Skeletal muscle tissue (tissue), 4 donors: ENCODE measurements around the gene XRCC3. TPM values are rescaled to one million over a fixed set of nuclear protein-coding genes. Genes with fewer than 3 reads are reported as not detected.

ENCODE experiments used
- H3K27ac ChIP-seq: one replicate; pipeline ENCODE4 v1.7.0; 2013; ENCODE audit warnings: mild to moderate bottlenecking, low read depth, low read length, inconsistent platforms
- H3K27me3 ChIP-seq, 3 donors: one replicate each; pipeline ENCODE4 v1.7.0; 2013; ENCODE audit warnings: low read length in 3 of 3; ENCODE audit not compliant: control insufficient read depth in 3 of 3, insufficient read depth in 3 of 3
- H3K36me3 ChIP-seq, 3 donors: one replicate each; pipeline ENCODE4 v1.7.0; 2013; ENCODE audit warnings: low read length in 3 of 3; ENCODE audit not compliant: control insufficient read depth in 3 of 3, insufficient read depth in 3 of 3
- H3K4me1 ChIP-seq, 3 donors: one replicate each; pipeline ENCODE4 v1.7.0; 2013; ENCODE audit warnings: low read length in 3 of 3, mild to moderate bottlenecking in 3 of 3; ENCODE audit not compliant: control insufficient read depth in 3 of 3, insufficient read depth in 3 of 3
- H3K4me3 ChIP-seq, 3 donors: one replicate each; pipeline ENCODE4 v1.7.0; 2013; ENCODE audit warnings: low read length in 3 of 3
- H3K9ac ChIP-seq, 3 donors: one replicate each; pipeline ENCODE4 v1.7.0; 2013; ENCODE audit warnings: low read length in 3 of 3, mild to moderate bottlenecking in 3 of 3, moderate library complexity in 2 of 3, low read depth in 1 of 3
- H3K9me3 ChIP-seq, 3 donors: one replicate each; pipeline ENCODE4 v1.7.0; 2013; ENCODE audit warnings: low read length in 3 of 3; ENCODE audit not compliant: control insufficient read depth in 3 of 3
- total RNA-seq: library from RNA; depleted of rRNA; stranded (reverse); fragments of >200 nt; gene quantifications from one replicate; pipeline ENCODE4 v1.2.3, GENCODE V29; 2014
- donor health status: Osteomylitis.

Gene XRCC3
- total RNA-seq, 1 donor from 2014 or later, result 2.1 TPM

DNA sequence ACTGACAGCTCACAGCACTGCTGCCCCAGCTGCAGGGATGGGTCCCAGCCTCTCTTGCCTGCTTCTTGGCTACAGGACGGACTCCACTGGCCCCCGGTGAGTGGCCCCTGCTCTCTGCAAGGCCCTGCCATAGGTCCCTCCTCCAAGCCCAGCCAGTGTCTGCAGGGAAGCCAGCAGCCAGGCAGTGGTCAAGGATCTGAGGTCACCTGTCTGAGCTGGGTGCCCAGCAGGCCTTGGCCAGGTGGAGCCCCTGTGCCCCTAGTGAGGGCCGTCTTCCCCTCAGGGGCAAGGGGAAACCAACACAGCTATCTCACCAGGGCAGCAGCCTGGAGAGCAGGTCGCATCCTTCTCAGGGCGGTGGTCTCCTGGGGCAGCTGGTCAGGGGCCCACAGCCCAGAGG is 13.2 kb downstream of the XRCC3 start:
- H3K9me3 ChIP-seq, result no peaks in the 10 kb centered on the region
- H3K27me3 ChIP-seq, result no peaks in the 10 kb centered on the region
- no peak overlapping the region for H3K27ac ChIP-seq
- H3K36me3 ChIP-seq, result peaks cover 17 to 32% (median 30%) of the 10 kb centered on the region in 3 donors
- peaks cover 42 to 68% (median 58%) of the 10 kb centered on the region in 3 donors for H3K4me1 ChIP-seq
- H3K4me3 ChIP-seq, result no peak overlapping the region
- H3K9ac ChIP-seq, result no peak overlapping the region

DNA sequence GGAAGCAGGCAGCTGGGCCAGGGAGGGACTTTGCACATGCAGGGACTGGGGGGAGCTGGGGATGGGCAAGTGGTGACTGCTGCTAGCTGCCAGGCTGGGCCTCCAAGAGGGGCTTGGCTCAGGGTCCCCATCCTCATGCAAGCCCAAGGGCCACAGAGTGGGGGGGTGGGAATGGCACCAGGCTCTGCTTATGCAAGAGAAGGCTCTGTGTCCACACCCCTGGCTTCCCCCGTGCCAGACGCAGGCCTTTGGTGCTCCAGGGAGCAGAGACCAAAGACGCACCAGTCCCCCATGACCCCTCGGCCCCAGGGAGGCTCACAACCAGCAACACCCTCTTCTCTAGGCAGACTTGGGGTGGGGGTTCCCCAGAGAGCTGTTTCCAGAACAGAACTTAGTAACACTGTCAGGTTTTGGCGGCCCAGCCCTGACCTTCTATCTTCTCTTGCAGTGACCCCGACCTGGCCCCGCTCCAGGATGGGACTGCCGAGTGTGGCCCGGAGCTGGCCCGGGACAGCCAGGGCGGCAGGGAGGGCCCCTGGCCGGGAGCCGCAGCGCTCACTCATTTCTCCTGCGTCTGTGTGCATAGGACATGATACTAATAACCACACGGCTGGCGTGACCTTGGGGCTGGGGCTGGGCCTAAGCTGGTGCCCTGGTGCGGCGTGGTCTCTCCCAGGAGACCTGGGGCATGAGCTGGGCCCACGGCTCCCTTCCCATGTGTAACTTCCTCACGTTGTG is 14.3 kb downstream of the XRCC3 start:
- H3K36me3 ChIP-seq, result peaks cover 17 to 32% (median 26%) of the 10 kb centered on the region in 3 donors
- H3K27me3 ChIP-seq, result no peaks in the 10 kb centered on the region
- H3K9ac ChIP-seq, result peak overlapping the region in 2 of 3 donors; percentile 51 to 74
- H3K27ac ChIP-seq, result peak overlapping the region; percentile 67
- peaks cover 53 to 74% (median 70%) of the 10 kb centered on the region in 3 donors for H3K4me1 ChIP-seq
- H3K9me3 ChIP-seq, result no peaks in the 10 kb centered on the region
- peak overlapping the region in 1 of 3 donors; percentile 41 for H3K4me3 ChIP-seq

DNA sequence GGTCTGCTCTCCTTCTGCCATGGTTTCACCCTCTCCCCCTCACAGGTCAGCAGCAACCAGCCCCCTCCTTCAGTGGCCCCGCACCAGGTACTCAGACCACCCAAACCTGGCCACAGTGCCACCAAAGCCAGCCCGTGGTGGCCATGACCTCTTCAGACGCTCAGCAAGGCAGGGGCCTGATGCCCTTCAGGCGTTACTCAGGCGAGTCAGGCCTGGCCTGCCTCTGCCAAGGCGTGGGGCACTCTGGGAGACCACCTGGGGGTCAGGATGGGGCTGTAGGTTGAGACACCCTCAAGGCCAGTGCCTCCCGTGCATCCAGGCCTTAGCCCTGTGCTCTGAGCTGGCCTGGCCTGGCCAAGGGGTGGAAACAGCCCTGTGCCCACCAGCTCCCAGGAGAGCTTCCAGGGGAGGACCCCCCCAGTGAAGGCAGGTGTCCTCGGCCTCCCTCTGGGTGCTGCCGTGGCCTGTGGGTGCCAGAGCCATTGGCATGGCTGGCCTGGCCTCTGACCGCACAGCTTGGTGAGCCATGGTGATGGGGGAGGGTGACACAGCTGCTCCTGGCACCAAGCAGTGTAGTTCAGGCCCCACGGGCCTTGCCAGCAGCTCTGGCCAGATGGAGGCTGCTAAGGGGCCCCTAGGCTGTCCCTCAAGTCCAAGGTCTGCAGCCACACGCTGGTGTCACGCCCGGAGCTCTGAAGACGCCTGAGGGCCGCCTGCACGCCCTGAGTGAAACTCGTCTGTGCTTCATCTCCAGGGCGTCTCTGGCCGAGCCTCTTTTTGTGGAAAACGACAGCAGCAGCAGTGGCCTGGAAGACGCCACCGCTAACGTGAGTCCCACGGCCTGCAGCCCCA is 15.1 kb downstream of the XRCC3 start:
- peaks cover 59 to 76% (median 75%) of the 10 kb centered on the region in 3 donors for H3K4me1 ChIP-seq
- peak overlapping the region in 1 of 3 donors; percentile 41 for H3K4me3 ChIP-seq
- peaks cover 17 to 31% (median 23%) of the 10 kb centered on the region in 3 donors for H3K36me3 ChIP-seq
- peak overlapping the region; percentile 16 to 74 (median 61) for H3K9ac ChIP-seq
- H3K27me3 ChIP-seq, result no peaks in the 10 kb centered on the region
- H3K27ac ChIP-seq, result peak overlapping the region; percentile 67
- H3K9me3 ChIP-seq, result no peaks in the 10 kb centered on the region

- peak overlapping the region; percentile 67 for H3K27ac ChIP-seq
- peak overlapping the region in 1 of 3 donors; percentile 16 for H3K9ac ChIP-seq
- H3K9me3 ChIP-seq, result no peaks in the 10 kb centered on the region
- peaks cover 59 to 82% (median 77%) of the 10 kb centered on the region in 3 donors for H3K4me1 ChIP-seq
- H3K4me3 ChIP-seq, result no peak overlapping the region
- peaks cover 21 to 33% (median 29%) of the 10 kb centered on the region in 3 donors for H3K36me3 ChIP-seq
- no peaks in the 10 kb centered on the region for H3K27me3 ChIP-seq
Observed at GRCh38 chr14:103699261-103699661, 16.0 kb downstream of the XRCC3 start.

DNA sequence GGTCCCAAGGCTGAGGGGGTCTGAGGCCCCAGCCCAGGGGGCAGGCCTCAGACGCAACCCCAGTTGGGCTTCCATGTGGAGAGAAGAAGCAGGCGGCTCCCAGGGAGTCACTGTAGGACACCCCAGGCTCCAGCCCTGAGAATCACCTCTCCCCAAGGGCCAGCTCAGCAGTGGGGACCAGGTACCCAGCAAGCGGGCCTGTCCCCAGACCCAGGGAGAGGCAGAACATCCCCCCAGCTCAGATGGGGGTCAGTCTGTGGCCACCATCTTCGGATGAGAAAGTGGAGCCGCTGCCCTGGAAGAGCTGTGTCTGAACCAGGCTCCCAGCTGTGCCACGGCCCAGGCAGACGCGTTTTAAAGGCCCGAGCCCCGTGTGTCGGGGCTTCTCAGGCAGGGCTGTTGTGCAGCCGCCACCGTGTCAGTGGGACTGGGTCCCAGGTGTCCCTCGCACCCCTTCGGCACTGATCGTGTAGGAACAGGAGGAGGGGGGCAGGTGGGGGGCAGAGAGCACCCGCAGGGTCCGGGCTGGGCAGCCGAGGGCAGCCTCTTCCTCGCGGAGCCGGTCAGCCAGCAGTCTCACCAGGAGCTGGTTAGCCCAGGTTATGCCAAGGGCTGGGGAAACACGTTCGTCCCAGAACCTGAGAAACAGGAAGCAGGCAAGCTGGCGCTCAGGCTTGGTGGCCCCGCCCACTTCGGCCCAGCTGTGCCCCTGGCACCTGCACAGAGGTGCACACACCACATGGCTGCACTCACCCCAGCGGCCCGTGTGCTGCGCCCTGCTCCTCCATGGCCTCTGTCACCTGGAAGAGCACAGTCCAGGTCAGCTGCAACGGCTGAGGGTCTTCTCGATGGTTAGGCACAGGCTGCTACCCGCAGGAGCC is 16.6 kb downstream of the XRCC3 start:
- peak overlapping the region in 1 of 3 donors; percentile 16 for H3K9ac ChIP-seq
- H3K4me1 ChIP-seq, result peaks cover 62 to 87% (median 73%) of the 10 kb centered on the region in 3 donors
- H3K27ac ChIP-seq, result no peak overlapping the region
- H3K9me3 ChIP-seq, result no peaks in the 10 kb centered on the region
- H3K4me3 ChIP-seq, result no peak overlapping the region
- no peaks in the 10 kb centered on the region for H3K27me3 ChIP-seq
- H3K36me3 ChIP-seq, result peaks cover 20 to 34% (median 29%) of the 10 kb centered on the region in 3 donors

- no peak overlapping the region for H3K4me3 ChIP-seq
- H3K27me3 ChIP-seq, result no peaks in the 10 kb centered on the region
- no peaks in the 10 kb centered on the region for H3K9me3 ChIP-seq
- peaks cover 66 to 92% (median 74%) of the 10 kb centered on the region in 3 donors for H3K4me1 ChIP-seq
- H3K27ac ChIP-seq, result no peak overlapping the region
- H3K9ac ChIP-seq, result peak overlapping the region; percentile 25 to 57 (median 40)
- peaks cover 15 to 35% (median 29%) of the 10 kb centered on the region in 3 donors for H3K36me3 ChIP-seq
Observed at GRCh38 chr14:103697603-103698379, 17.5 kb downstream of the XRCC3 start.

GRCh38 chr14:103697206-103697602 is 18.0 kb downstream of the XRCC3 start:
- peaks cover 14 to 37% (median 28%) of the 10 kb centered on the region in 3 donors for H3K36me3 ChIP-seq
- H3K9ac ChIP-seq, result peak overlapping the region; percentile 25 to 57 (median 40)
- H3K9me3 ChIP-seq, result no peaks in the 10 kb centered on the region
- peaks cover 62 to 92% (median 77%) of the 10 kb centered on the region in 3 donors for H3K4me1 ChIP-seq
- H3K4me3 ChIP-seq, result peak overlapping the region in 1 of 3 donors; percentile 56
- no peaks in the 10 kb centered on the region for H3K27me3 ChIP-seq
- H3K27ac ChIP-seq, result no peak overlapping the region

DNA sequence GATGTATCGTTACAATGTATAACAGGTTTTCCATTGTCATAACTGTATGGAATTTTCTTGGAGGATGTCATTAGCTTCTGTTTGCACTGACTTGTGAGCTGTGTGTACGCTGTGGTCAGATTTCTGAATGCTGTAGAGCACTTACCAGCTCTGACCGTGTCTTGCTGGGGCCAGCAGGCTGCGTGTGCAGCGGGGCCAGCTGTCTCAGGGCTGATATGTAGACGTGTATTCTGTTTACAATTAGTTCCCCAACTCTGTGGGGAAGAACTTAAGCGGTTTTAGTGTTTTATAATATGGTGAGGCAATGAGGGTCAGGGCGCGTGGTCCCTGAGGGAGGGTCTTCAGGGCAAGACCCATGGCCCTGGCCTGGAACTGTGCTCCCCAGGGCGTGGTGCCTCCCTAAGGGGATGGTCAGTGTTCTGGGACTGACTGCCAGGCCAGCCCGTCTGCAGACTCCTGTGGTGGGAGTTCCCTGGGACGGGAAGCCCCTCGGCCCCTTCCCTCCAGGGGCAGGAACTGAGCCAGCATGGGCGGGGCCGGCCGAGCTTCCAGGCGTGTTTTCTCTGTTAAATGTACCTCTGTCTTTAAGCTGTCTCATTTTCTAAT is 18.7 kb downstream of the XRCC3 start:
- Histone ChIP-seq H3K9me3 (no peaks in the 10 kb centered on the region), H3K36me3 (peaks cover 17 to 34% (median 29%) of the 10 kb centered on the region in 3 donors), H3K27me3 (no peaks in the 10 kb centered on the region), H3K9ac (peak overlapping the region in 2 of 3 donors; percentile 57), H3K27ac (peak overlapping the region; percentile 41), H3K4me1 (peaks cover 61 to 89% (median 75%) of the 10 kb centered on the region in 3 donors), H3K4me3 (no peak overlapping the region)
